Right atrium auricular region (tissue), 2 donors: ENCODE results near the gene USP3. TPM values are rescaled to one million over a fixed set of nuclear protein-coding genes. Genes with fewer than 3 reads are reported as not detected.
A peak's percentile ranks its signal among the peaks of the same experiment; 100 is the strongest.

Experiments
- DNase-seq: peaks from one replicate; pipeline ENCODE4 v3.0.0-alpha.2; 2019; ENCODE audit warnings: low spot score
- H3K27ac ChIP-seq, 2 donors: fragments of 200-600 bp; sonication (generic); 1 replicate in 1 of 2; 2 replicates in 1 of 2; pipeline ENCODE4 v1.5.1; 2016 to 2019
- H3K27me3 ChIP-seq, 2 donors: fragments of 200-600 bp; sonication (generic); one replicate each; pipeline versions ENCODE4 v1.5.1 to v1.6.0; 2017 to 2019
- H3K36me3 ChIP-seq: fragments of 200-600 bp; sonication (generic); one replicate; pipeline ENCODE4 v1.5.1; 2016
- H3K4me1 ChIP-seq, 2 donors: fragments of 200-600 bp; sonication (generic); one replicate each; pipeline versions ENCODE4 v1.5.1 to v1.6.0; 2017 to 2019
- H3K4me3 ChIP-seq, 2 donors: fragments of 200-600 bp; sonication (generic); 1 replicate in 1 of 2; 2 replicates in 1 of 2; pipeline ENCODE4 v1.5.1; 2017 to 2019; ENCODE audit warnings: mild to moderate bottlenecking in 1 of 2, moderate library complexity in 1 of 2
- H3K9me3 ChIP-seq, 2 donors: fragments of 200-600 bp; sonication (generic); one replicate each; pipeline ENCODE4 v1.5.1; 2019
- total RNA-seq, 2 donors: library from RNA; depleted of rRNA; stranded (reverse); fragments of >200 nt; gene quantifications; one replicate each; pipeline ENCODE4 v1.1.0, GENCODE V29; 2016
- TF ChIP-seq, protein P1 (sequence below), 2 donors: fragments of 200-600 bp; sonication (generic); IDR thresholded peaks; one replicate each; pipeline ENCODE4 v1.5.1; 2019; ENCODE audit warnings: antibody characterized with exemption in 2 of 2

The USP3 gene
- total RNA-seq, 2 donors from 2014 or later, result 12.3 to 18.5 TPM

DNA sequence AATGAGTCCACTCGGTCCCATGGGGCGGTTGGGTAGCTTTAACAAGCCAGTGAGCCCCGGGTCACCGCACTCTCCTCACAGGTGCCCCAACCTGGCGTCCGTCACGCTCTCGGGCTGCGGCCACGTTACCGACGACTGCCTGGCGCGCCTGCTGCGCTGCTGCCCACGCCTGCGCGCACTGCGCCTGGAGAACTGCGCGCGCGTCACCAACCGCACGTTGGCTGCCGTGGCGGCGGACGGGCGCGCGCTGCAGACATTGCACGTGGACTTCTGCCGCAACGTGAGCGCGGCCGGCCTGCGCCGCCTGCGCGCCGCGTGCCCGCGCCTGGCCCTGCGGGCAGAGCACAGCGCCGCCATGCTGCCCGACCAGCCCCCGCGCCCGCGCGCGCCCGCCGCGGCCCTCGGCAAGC lies 96.2 kb downstream of the USP3 start:
- TF ChIP-seq, protein P1, sequence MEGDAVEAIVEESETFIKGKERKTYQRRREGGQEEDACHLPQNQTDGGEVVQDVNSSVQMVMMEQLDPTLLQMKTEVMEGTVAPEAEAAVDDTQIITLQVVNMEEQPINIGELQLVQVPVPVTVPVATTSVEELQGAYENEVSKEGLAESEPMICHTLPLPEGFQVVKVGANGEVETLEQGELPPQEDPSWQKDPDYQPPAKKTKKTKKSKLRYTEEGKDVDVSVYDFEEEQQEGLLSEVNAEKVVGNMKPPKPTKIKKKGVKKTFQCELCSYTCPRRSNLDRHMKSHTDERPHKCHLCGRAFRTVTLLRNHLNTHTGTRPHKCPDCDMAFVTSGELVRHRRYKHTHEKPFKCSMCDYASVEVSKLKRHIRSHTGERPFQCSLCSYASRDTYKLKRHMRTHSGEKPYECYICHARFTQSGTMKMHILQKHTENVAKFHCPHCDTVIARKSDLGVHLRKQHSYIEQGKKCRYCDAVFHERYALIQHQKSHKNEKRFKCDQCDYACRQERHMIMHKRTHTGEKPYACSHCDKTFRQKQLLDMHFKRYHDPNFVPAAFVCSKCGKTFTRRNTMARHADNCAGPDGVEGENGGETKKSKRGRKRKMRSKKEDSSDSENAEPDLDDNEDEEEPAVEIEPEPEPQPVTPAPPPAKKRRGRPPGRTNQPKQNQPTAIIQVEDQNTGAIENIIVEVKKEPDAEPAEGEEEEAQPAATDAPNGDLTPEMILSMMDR (IDR thresholded peaks at IDR 0.05), result peak in 1 of 2 donors; percentile 39
- Histone ChIP-seq H3K36me3 (no peaks in the 10 kb centered on the region), H3K9me3 (no peaks in the 10 kb centered on the region), H3K27me3 (no peaks in the 10 kb centered on the region), H3K4me1 (peaks cover 0 to 56% of the 10 kb centered on the region in 2 donors), H3K4me3 (peak overlapping the region; percentile 40 to 61), H3K27ac (peak overlapping the region; percentile 92 to 93)
- DNase-seq, result peak; percentile 83

DNA sequence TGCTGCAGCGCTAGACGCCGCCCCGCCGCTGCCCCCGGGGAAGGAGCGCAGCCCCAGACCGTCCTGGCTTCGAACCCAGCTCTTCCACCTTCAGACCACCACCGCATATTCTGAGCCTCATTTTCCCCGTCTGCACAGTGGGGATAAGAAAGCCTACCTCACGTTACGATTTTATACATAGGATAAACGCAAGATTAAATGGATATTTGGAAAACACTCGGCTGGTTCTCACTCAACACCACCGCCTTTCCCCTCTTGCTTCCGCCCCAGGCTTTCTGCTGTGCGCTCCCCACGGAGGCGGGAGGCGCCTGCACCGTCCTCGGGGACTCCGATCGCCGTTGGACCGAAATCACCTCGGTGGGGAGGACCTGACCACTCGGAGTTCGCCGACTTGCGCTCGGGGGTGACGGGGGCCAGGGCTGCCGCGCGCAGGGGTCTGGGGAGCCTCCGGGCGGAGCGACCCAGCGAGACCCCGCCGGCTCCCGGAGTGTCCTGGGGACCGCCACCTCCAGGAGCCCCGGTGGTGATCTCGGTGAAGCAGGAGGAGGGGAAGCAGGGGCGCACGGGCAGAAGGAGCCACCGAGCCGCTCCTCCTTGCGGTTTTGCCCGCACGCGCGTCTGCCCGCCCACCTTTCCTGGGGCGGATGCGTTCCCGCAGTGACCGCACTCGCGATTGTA lies 96.8 kb downstream of the USP3 start:
- no peaks in the 10 kb centered on the region for H3K9me3 ChIP-seq
- H3K36me3 ChIP-seq, result no peaks in the 10 kb centered on the region
- H3K4me1 ChIP-seq, result peaks cover 0 to 51% of the 10 kb centered on the region in 2 donors
- no peaks in the 10 kb centered on the region for H3K27me3 ChIP-seq
- peak overlapping the region; percentile 82 to 92 for H3K27ac ChIP-seq
- peak overlapping the region; percentile 40 to 61 for H3K4me3 ChIP-seq
- DNase-seq, result no peak
- TF ChIP-seq, protein P1 (IDR thresholded peaks at IDR 0.05), result no peak

DNA sequence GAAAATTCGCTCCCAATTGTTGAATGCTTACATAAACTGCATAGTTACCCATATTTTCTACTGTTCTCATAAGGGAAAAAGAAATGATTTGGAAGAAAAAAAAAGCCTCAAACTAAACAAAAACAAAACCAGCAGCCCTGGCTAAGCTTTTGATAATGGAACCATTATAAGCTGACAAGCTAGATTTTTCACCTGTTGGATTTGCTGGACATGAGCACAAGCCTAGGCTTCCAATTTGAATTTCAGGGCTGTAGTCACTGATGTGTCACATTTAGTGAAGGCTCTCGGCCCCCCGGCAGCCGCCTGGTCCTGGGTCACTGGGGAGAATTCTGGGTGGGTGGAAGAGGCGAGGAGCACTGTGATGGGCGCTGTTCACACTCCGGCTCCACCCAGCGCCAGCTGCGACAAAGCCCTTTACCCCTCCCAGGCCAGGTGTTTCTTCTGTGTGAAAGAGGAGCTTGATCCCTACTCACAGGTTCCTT lies 97.4 kb downstream of the USP3 start:
- no peak for DNase-seq
- no peaks in the 10 kb centered on the region for H3K27me3 ChIP-seq
- no peaks in the 10 kb centered on the region for H3K9me3 ChIP-seq
- TF ChIP-seq, protein P1 (IDR thresholded peaks at IDR 0.05), result no peak
- H3K27ac ChIP-seq, result peak overlapping the region; percentile 82 to 92
- H3K4me1 ChIP-seq, result peaks cover 0 to 45% of the 10 kb centered on the region in 2 donors
- no peaks in the 10 kb centered on the region for H3K36me3 ChIP-seq
- peak overlapping the region; percentile 40 to 61 for H3K4me3 ChIP-seq

DNA sequence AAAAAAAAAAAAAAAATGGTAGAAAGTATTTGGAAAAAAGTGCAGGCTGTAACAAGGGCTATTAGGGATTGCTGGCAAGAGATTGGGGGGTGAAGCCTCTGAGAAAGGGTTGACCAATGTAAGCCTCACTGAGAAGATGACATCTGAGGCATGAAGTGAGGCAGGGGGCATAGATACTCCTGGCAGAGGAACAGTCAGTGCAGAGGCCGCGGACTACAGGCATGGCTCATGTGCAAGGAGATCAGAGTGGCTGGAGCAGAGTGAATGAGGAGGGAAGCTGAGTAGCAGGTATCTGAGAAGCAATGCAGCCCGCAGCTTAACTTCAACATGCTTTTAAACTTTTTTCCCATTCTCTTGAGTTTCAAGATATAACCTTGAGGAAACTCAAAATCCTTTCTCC lies 98.2 kb downstream of the USP3 start:
- no peak for DNase-seq
- TF ChIP-seq, protein P1 (IDR thresholded peaks at IDR 0.05), result no peak
- Histone ChIP-seq H3K36me3 (peaks cover 5% of the 10 kb centered on the region), H3K4me1 (peaks cover 0 to 36% of the 10 kb centered on the region in 2 donors), H3K9me3 (no peaks in the 10 kb centered on the region), H3K4me3 (no peak overlapping the region), H3K27ac (no peak overlapping the region), H3K27me3 (no peaks in the 10 kb centered on the region)

DNA sequence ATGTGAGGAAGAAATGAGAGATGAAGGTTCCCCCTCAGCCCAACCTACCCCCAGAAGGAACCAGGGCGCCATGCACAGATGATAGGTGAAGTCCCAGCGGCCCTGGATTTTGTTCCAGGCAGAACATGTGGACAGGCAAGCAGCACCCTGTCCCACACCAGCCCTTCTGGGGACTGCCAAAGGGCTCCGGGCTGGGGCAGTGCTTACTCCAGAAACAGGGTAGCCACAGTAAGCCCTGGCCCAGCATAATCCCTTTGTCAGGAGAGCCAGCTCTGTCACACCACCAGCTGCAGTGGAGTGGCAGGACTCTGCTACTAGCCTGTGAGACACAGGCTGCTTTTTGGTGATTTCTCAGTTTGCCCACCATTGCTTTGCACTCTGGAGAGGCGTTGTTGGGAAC lies 99.1 kb downstream of the USP3 start:
- peaks cover 13% of the 10 kb centered on the region for H3K36me3 ChIP-seq
- DNase-seq, result no peak
- H3K9me3 ChIP-seq, result no peaks in the 10 kb centered on the region
- no peak overlapping the region for H3K4me3 ChIP-seq
- H3K27ac ChIP-seq, result no peak overlapping the region
- peaks cover 0 to 27% of the 10 kb centered on the region in 2 donors for H3K4me1 ChIP-seq
- TF ChIP-seq, protein P1 (IDR thresholded peaks at IDR 0.05), result no peak
- no peaks in the 10 kb centered on the region for H3K27me3 ChIP-seq
